KOPT-K1 (cell line): ENCODE measurements around the gene RUNX1.

Experiments used
- H3K27ac ChIP-seq: fragments of 200-600 bp; sonication (generic); 2 replicates; pipeline ENCODE4 v1.5.1; 2016; ENCODE audit warnings: antibody characterized with exemption, mild to moderate bottlenecking, low read depth, low read length; ENCODE audit not compliant: poor library complexity, severe bottlenecking
- H3K36me3 ChIP-seq: fragments of 200-600 bp; sonication (generic); 2 replicates; pipeline ENCODE4 v1.5.1; 2017; ENCODE audit warnings: antibody characterized with exemption, mild to moderate bottlenecking, low read length, moderate library complexity; ENCODE audit not compliant: insufficient read depth
- H3K9me3 ChIP-seq: fragments of 200-600 bp; sonication (generic); 2 replicates; pipeline ENCODE4 v1.5.1; 2017; ENCODE audit warnings: antibody characterized with exemption, low read length, mild to moderate bottlenecking; ENCODE audit not compliant: insufficient read depth, poor library complexity, severe bottlenecking

RUNX1 gene

DNA sequence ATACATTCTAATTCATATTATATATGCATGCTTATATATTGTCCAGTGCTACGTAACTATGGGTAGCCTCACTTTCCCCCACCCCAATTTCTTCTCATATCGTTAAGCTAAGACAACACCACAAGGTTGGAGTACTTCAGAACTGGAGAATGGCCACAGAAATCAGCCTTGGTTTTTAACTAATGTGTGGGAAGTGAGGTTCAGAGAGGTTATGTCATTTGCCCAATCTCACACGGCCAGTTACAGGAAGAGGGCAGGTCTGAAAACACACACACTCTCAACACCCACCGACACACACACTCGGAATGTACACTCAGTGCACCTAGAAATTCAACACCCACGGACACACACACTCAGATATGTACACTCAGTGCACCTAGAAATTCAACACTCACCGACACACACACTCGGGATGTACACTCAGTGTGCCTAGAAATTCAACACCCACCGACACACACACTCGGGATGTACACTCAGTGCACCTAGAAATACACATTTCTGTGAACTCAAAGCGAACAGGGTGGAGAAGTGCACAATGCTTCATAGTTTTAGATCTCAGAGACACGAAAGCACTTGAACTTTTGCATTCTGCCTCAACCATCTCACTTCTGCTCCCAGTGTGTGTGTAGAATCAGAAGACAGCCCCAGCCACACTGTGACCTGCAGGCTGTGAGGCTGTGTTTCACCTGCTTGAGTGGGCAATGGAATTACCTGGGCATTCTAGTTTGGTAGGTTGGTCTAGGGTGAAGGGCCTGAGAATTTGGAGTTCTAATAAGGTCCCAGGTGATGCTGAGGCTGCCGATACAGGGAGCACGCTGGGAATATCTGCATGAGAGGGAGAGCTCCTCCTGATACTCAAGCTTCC is 209.9 kb downstream of the RUNX1 start:
- Histone ChIP-seq H3K9me3 (no peaks in the 10 kb centered on the region), H3K36me3 (peaks cover 100% of the 10 kb centered on the region), H3K27ac (no peak overlapping the region)

GRCh38 chr21:34836933-34837505 is 212.1 kb downstream of the RUNX1 start:
- no peaks in the 10 kb centered on the region for H3K9me3 ChIP-seq
- peaks cover 100% of the 10 kb centered on the region for H3K36me3 ChIP-seq
- no peak overlapping the region for H3K27ac ChIP-seq

DNA sequence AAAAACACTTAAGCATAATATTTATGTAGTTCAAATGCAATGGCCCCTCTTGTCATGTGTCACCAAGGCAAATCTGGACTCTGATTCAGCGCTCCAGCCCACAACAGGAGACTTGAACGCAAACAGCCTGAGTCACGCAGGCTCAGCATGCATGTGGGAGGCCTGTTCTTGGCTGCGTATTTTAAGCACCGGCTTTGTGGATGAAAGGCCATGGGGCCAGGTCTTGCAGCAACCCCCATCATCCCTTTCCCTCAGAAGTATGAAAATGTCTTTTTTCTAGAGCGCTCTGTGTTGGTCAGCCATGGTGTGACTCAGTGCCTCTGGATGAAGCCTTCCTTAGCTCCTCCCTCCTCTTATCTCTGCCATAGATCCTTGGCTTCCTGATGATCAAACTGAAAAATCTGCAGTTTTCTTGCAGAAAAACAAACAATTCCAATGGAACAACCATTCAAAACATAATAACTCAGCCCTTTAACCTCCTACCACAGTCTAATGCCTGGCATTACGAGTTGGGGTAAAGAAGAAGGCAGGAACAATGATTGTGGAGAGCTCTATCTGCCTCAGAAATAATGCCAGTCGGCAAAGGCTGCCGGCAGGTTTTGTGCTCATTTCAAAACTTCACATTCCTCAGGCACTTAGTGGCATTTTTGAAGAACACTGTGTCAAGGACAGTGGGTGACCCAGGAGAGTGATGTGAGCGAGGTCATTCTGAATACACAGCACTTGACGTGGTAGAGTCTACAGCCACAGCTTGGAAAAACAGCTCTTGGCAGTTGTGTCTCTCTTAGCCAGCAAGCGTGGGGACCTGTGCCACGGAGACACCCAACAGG is 212.8 kb downstream of the RUNX1 start:
- peak overlapping the region; percentile 8 for H3K27ac ChIP-seq

GRCh38 chr21:34835526-34835925 is 213.6 kb downstream of the RUNX1 start:
- H3K9me3 ChIP-seq = no peaks in the 10 kb centered on the region
- peak overlapping the region; percentile 60 for H3K27ac ChIP-seq
- peaks cover 100% of the 10 kb centered on the region for H3K36me3 ChIP-seq

More for the DNA sequence above, 212.8 kb downstream of the RUNX1 start:
- Histone ChIP-seq H3K9me3 (no peaks in the 10 kb centered on the region), H3K36me3 (peaks cover 100% of the 10 kb centered on the region)

DNA sequence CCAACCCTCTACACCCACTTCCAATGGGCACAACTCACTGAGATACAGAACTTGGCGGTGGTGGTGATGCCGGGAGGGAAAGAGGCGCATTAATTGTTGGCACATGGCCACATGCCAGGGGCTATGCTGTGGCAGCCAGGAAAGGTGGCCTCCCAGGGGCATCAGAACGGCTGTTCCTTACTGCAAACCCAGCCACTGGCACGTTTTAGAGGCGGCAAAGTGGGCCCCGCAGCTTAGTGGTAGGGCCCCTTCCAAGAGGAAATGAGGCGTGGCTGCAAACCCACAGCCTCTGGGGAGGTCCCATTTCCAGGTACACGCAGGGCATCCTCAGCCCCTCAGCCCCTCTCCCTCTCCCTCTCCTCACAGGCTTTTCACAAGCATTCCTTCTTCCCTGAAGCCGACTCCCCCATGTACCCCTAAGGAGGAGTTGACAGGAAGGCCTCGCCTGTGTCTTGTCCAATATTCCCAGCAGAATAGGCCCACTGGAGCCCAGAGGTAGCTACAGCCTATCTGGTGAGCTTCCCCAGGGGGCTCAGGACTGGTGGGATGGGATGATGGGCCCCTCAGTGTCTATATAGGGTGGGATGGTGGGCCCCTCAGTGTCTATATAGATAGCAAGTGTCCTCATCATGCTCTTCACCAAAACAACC is 214.1 kb downstream of the RUNX1 start:
- Histone ChIP-seq H3K36me3 (peaks cover 100% of the 10 kb centered on the region), H3K27ac (peak overlapping the region; percentile 60)

DNA sequence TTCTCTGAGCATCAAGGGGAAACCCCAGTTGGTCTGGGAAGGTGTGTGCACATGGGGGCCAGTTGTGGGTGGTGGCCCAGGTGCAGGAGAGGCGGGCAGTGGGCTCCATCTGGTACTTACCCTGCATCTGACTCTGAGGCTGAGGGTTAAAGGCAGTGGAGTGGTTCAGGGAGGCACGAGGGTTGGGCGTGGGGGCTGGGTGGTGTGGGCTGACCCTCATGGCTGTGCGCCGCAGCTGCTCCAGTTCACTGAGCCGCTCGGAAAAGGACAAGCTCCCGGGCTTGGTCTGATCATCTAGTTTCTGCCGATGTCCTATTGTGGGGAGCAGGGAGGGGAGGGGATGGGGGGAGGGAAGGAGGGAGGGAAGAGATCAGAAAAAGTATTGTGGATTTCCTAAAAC is 214.8 kb downstream of the RUNX1 start:
- Histone ChIP-seq H3K36me3 (peaks cover 100% of the 10 kb centered on the region), H3K9me3 (no peaks in the 10 kb centered on the region), H3K27ac (peak overlapping the region; percentile 60)

More for the DNA sequence above, 214.1 kb downstream of the RUNX1 start:
- no peaks in the 10 kb centered on the region for H3K9me3 ChIP-seq

- no peaks in the 10 kb centered on the region for H3K9me3 ChIP-seq
- peaks cover 100% of the 10 kb centered on the region for H3K36me3 ChIP-seq
- no peak overlapping the region for H3K27ac ChIP-seq
Measured at GRCh38 chr21:34833465-34833864, 215.6 kb downstream of the RUNX1 start.

DNA sequence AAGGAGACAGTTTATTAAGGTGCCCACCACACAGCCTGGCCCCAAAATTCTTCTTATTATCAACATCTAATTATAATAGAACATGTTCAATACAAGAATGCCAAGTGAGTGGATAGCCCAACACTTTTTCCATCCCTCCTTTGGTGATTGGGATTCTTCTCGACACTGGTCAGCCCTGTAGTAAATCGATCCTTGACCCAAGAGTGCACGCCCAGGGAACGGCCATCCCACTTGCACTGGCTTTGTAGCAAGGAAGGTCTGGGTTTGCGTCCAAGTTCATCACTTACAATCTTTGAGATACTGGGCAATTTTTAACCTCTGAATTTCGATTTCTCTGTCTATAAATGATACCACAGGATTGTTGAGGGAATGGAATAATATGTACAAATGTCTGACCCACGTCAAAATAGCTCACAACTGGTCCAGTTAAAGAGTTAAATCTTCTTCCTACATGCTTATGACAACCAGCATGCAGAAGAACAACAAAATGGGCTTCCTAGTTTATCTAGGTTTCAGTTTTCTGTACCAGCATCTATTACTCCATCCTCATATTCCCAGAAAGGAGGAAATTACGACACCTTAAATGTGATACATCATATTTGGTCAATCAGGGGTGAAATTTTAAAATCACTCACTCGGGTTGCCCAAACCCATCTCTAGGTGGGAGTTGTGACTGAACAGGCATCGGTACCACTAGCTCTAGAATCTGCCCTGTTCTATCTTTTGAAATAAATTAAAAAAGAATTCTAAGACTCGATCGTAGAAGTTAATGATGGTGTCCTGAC is 218.5 kb downstream of the RUNX1 start:
- H3K9me3 ChIP-seq = no peaks in the 10 kb centered on the region
- peaks cover 100% of the 10 kb centered on the region for H3K36me3 ChIP-seq
- no peak overlapping the region for H3K27ac ChIP-seq

- Histone ChIP-seq H3K9me3 (no peaks in the 10 kb centered on the region), H3K36me3 (peaks cover 100% of the 10 kb centered on the region), H3K27ac (no peak overlapping the region)
Measured at GRCh38 chr21:34827445-34828235, 221.5 kb downstream of the RUNX1 start.

- H3K36me3 ChIP-seq = peaks cover 100% of the 10 kb centered on the region
- no peak overlapping the region for H3K27ac ChIP-seq
- H3K9me3 ChIP-seq = no peaks in the 10 kb centered on the region
Measured at GRCh38 chr21:34826836-34827235, 222.3 kb downstream of the RUNX1 start.

GRCh38 chr21:34825948-34826548 is 223.1 kb downstream of the RUNX1 start:
- Histone ChIP-seq H3K9me3 (no peaks in the 10 kb centered on the region), H3K36me3 (peaks cover 100% of the 10 kb centered on the region), H3K27ac (no peak overlapping the region)

DNA sequence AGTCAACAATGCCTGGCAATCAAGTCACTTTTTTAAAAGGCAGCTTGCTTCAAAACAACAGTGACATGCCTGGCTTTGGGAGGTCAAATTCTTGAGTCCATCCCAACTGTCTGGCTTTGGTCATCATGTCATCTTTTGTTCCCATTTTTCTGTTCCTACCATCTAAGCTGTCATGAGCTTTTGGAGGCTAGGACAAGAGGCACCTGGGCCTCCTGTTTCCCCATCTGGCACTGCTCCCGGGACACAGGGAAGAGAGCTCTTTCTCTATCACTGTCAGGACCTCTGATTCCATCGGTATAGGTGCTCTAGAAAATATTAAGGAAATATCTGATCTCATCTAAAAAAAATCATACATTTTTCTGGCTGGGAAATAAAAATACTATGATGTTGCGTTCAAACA is 224.0 kb downstream of the RUNX1 start:
- peaks cover 100% of the 10 kb centered on the region for H3K36me3 ChIP-seq
- H3K27ac ChIP-seq = no peak overlapping the region
- H3K9me3 ChIP-seq = no peaks in the 10 kb centered on the region

DNA sequence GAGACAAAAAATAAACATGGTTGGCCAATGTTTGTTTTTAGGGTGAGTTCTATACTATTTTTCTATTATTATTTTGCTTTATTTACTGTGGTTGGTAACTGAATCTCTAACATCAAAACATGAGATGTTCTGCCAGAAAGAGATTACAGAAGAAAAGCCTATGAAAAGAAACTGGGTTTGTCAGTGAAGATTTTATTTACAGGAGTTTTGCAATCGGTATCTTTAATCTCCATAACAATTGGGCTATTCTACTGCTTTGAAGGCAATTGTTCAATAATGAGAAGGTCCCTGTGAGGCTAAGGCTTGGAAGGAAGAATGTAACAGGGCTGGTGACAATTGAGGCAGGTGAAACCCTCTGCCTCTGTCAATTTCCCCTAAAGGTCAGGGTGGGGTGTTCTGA is 224.8 kb downstream of the RUNX1 start:
- peaks cover 100% of the 10 kb centered on the region for H3K36me3 ChIP-seq
- no peak overlapping the region for H3K27ac ChIP-seq
- no peaks in the 10 kb centered on the region for H3K9me3 ChIP-seq
